ENCODE measurements around the gene TSFM.

Gene TSFM

DNA sequence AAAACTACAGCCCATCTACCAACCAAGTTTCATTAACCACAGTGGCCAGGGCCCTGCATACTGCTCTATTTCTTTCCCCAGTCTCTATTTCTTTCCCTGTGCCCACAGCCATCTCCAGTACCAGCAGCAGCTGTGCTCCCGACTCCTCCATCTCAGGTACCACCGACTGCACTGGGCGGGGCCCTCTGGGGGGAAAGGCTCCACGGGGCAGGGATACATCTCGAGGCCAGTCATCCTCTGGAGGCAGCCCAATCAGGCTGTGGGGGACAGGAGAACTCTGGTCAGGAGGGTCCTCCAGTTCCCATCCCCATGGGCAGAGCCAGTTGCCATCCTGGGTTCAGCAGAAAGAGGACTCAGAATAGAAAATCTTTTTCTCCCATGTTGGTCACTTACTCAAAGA, 33.5 kb upstream of the TSFM start:
- no peak overlapping the region for H3K4me3 ChIP-seq (ENCODE audit: low read depth, low read length)
- TF ChIP-seq, protein P1, sequence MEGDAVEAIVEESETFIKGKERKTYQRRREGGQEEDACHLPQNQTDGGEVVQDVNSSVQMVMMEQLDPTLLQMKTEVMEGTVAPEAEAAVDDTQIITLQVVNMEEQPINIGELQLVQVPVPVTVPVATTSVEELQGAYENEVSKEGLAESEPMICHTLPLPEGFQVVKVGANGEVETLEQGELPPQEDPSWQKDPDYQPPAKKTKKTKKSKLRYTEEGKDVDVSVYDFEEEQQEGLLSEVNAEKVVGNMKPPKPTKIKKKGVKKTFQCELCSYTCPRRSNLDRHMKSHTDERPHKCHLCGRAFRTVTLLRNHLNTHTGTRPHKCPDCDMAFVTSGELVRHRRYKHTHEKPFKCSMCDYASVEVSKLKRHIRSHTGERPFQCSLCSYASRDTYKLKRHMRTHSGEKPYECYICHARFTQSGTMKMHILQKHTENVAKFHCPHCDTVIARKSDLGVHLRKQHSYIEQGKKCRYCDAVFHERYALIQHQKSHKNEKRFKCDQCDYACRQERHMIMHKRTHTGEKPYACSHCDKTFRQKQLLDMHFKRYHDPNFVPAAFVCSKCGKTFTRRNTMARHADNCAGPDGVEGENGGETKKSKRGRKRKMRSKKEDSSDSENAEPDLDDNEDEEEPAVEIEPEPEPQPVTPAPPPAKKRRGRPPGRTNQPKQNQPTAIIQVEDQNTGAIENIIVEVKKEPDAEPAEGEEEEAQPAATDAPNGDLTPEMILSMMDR (IDR thresholded peaks at IDR 0.05; ENCODE audit: low read depth, low read length), result no peak

DNA sequence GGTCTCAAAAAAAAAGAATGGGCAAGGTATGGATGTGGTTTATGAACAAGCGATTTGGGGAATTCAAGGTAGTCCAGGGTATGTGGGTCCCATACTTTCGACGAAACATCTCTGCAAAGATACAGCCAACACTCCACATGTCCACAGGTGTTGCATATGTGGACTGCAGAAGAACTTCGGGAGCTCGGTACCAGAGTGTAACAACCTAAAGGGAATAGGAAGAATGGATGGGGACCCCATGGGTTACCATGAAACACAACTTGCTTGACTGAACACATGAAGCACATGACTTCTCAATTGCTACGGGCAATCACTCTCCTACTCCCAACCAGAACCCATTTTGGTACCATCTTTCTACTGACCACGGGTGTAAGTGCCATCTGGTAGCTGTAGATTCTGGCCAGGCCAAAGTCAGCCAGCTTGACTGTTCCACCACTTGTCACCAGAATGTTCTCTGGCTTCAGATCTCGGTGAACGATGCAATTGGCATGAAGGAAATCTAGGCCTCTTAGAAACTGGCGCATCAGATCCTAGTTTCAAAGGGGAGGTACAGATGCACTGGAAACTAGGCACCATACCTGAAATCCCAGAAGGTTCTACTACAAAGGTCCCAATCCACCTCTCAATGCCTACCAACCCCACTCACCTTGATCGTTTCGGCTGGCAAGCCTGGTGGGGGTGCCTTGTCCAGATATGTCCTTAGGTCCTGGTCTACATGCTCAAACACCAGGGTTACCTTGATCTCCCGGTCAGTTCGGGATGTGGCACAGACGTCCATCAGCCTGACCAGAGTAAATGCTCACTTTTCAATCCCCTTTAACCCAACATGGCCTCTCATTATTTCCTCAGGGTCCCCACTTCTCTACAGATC, 31.8 kb upstream of the TSFM start:
- TF ChIP-seq, protein P1 (IDR thresholded peaks at IDR 0.05; ENCODE audit: low read depth, low read length), result no peak
- peak overlapping the region; percentile 89 for H3K4me3 ChIP-seq (ENCODE audit: low read depth, low read length)

DNA sequence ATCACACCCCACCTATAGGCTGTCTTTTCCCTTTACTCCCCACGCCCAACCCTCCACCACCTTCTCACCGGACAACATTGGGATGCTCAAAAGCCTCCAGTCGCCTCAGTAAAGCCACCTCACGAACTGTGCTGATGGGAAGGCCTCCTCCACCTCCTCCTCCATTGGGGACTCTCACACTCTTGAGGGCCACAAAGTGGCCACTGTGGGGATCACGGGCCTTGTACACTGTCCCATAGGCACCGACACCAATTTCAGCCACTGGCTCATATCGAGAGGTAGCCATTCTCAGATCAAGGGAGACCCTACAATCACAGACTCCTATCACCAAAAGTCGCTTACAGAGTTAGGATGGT, 31.2 kb upstream of the TSFM start:
- TF ChIP-seq, protein P1 (IDR thresholded peaks at IDR 0.05; ENCODE audit: low read depth, low read length), result no peak
- H3K4me3 ChIP-seq (ENCODE audit: low read depth, low read length), result peak overlapping the region; percentile 89

DNA sequence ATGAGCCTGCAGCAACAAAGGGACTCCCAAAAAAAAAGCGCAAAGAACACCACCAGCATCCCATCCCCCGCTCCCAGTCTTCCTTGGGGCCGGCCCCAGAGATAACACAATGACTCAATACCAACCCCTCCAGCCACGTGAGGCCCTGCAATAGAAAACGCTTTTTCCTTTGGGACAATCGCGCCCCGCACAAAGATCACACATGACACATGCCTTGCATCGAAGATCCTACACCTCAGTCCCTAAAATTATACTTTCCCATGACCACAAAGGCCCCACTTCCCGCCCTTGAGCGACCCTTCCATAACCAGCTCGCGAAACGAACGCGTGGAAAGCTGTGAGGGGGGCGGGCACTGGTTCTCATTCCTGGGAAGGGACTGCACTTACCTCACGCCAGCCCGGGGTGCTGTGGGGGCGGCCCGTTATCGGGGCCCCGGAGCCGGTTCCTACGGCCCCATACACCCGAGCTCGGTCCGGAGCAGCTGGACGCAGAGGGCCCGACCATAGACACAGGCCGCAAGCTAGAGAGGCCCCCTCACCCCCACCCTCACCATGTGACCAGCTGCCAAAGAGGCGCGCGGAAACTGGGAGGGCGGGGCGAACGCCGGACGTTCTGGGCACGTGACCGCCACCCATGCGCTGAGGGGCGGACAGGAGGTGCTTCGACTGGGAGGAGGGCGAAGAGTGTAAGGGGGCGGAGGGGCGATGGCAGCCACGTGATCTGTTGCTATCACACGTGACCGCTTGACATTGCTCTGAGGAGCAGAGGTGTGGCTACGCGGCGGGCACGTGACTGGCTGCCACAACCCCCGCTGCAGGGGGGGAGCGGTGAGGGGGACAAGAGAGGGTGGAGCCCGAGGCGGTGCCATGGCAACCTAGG, 30.6 kb upstream of the TSFM start, which contains the start of gene CDK4:
CDK4 (minus strand) TSS at position 523 of the 880 bp plus-strand sequence. CDS start 593 bp downstream, outside the sequence.
- H3K4me3 ChIP-seq (ENCODE audit: low read depth, low read length), result peak within 1 kb of the TSS; percentile 89
- TF ChIP-seq, protein P1 (IDR thresholded peaks at IDR 0.05; ENCODE audit: low read depth, low read length), result no peak

DNA sequence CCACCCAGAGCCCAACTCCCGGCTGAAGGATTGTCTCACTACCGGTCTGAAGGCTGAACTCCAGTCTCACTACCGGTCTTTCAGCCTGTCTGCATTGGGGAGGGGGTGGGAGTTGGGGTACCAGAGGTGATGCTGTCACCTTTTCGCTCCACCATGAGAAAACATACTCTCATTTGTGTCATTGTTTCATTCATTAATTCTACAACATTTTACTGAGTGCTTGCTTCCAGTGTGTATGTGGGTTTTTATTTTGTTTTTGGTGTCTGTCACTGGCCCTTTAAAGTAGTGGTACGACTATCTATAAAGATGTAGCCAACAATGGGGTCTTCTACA, 30.0 kb upstream of the TSFM start:
- TF ChIP-seq, protein P1 (IDR thresholded peaks at IDR 0.05; ENCODE audit: low read depth, low read length), result no peak
- peak overlapping the region; percentile 24 for H3K4me3 ChIP-seq (ENCODE audit: low read depth, low read length)

DNA sequence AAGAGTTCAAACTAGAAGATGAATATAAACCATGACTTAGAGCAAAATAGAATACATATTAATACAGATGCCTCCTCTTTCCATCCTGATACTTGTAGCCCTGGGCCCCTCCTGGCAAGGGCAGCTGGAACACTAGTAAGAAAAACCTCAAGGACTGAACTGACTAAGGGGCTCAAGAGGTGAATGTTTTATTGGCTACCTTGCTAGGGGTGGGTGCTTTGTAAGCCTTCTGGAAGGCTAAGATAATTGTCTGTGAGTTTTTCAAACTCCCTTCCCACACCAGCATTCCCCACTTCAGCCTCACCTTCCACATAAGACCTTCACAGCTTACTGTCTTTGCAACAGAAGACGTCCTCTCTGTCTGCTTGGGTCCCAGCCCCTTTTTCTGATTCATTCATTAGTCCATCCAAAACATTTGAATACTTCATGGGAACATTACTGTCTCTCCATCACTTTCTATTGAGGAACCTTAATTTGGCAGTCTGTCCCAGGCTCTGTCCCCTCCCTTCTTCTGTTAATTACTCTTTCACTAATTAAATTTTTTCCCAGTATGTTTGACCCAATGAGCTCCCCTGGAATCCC, 28.7 kb upstream of the TSFM start:
- H3K4me3 ChIP-seq (ENCODE audit: low read depth, low read length), result no peak overlapping the region
- TF ChIP-seq, protein P1 (IDR thresholded peaks at IDR 0.05; ENCODE audit: low read depth, low read length), result no peak
